K562 (cell line): ENCODE measurements around the gene MDN1. TPM values are rescaled to one million over a fixed set of nuclear protein-coding genes. Genes with fewer than 3 reads are reported as not detected.

ENCODE experiments used
- ATAC-seq: fragments of 200-7000 bp; cut with Tn5 transposase; 3 replicates; pipeline ENCODE4 v1.9.1; 2020; ENCODE audit warnings: moderate library complexity
- BruUV-seq: library from RNA; stranded (reverse); fragments of 400-500 nt; replicated peaks from 2 replicates; lab custom pipeline; 2021; lab: Mats Ljungman, UMichigan
- CTCF ChIA-PET: fragments of 300-600 bp; formaldehyde crosslinking; extraction: SDS; loops from one replicate; lab custom pipeline; 2021; ENCODE audit warnings: low intra/inter-chr PET ratio; lab: Yijun Ruan, JAX
- POLR2A ChIA-PET: fragments of 300-600, 350-650 bp; sonication (Branson Sonifier 250); formaldehyde crosslinking; extraction: SDS; loops from one replicate; lab custom pipeline; 2021; ENCODE audit warnings: antibody characterized with exemption, inconsistent platforms; lab: Yijun Ruan, JAX
- DNase-seq, 4 experiments: peaks; one replicate each; pipeline versions ENCODE4 v3.0.0 to v3.0.0-alpha.2; 2011 to 2018; ENCODE audit warnings: low spot score in 3 of 4, mixed read lengths in 3 of 4; ENCODE audit errors: extremely low read depth in 1 of 4
- FAIRE-seq: peaks from 2 replicates; lab custom pipeline; 2011; peaks lifted over from hg19 to GRCh38; lab: Jason Lieb, UNC
- H2AFZ ChIP-seq: 2 replicates; pipeline ENCODE4 v1.6.0; 2011; ENCODE audit warnings: low read depth, low read length, control low read depth, inconsistent platforms
- H3K27ac ChIP-seq: fragments of 200-600 bp; 3 replicates; pipeline ENCODE4 v1.8.0; 2011; ENCODE audit warnings: low read depth, mild to moderate bottlenecking, control low read depth, inconsistent platforms, low read length, moderate library complexity, mixed read lengths; ENCODE audit errors: extremely low read depth
- H3K27me3 ChIP-seq, 2 experiments: fragments of 300-600 bp in 1 of 2; 2 replicates in 1 of 2; 3 replicates in 1 of 2; pipeline versions ENCODE4 v1.6.0 to v1.8.0; 2011; ENCODE audit warnings: inconsistent platforms in 2 of 2, low read length in 2 of 2, mild to moderate bottlenecking in 1 of 2, mixed read lengths in 1 of 2, moderate library complexity in 1 of 2; ENCODE audit not compliant: control insufficient read depth in 2 of 2, insufficient read depth in 2 of 2
- H3K36me3 ChIP-seq: fragments of 300-600 bp; 3 replicates; pipeline ENCODE4 v1.8.0; 2011; ENCODE audit warnings: mild to moderate bottlenecking, low read length, inconsistent platforms; ENCODE audit not compliant: control insufficient read depth, insufficient read depth
- H3K4me1 ChIP-seq, 2 experiments: fragments of 200-600 bp in 1 of 2; replicated peaks in 1 of 2; 2 replicates in 1 of 2; 3 replicates in 1 of 2; pipeline versions ENCODE4 v1.5.1 to v1.8.0; 2011; ENCODE audit warnings: inconsistent platforms in 2 of 2, low read length in 2 of 2, mild to moderate bottlenecking in 1 of 2, mixed read lengths in 1 of 2, moderate library complexity in 1 of 2; ENCODE audit not compliant: control insufficient read depth in 2 of 2, insufficient read depth in 2 of 2
- H3K4me2 ChIP-seq: 2 replicates; pipeline ENCODE4 v1.6.1; 2011; ENCODE audit warnings: low read length, control low read depth, inconsistent platforms, mixed read lengths; ENCODE audit not compliant: insufficient read depth
- H3K4me3 ChIP-seq: fragments of 200-600 bp; sonication (generic), shearing (Covaris generic); 2 replicates; pipeline ENCODE4 v1.5.1; 2016; ENCODE audit warnings: control low read depth, inconsistent platforms
- H3K79me2 ChIP-seq: fragments of 200-600 bp; 3 replicates; pipeline ENCODE4 v1.8.0; 2011; ENCODE audit warnings: low read length, inconsistent platforms; ENCODE audit not compliant: control insufficient read depth, insufficient read depth
- H3K9ac ChIP-seq, 2 experiments: 2 replicates each; pipeline versions ENCODE4 v1.6.0 to v1.6.1; 2011; ENCODE audit warnings: low read depth in 2 of 2, low read length in 2 of 2, control low read depth in 1 of 2, inconsistent platforms in 1 of 2, mild to moderate bottlenecking in 1 of 2, mixed read lengths in 1 of 2; ENCODE audit not compliant: insufficient read depth in 1 of 2
- H3K9me1 ChIP-seq: one replicate; pipeline ENCODE4 v1.6.0; 2011; ENCODE audit warnings: inconsistent platforms, mild to moderate bottlenecking, low read length, moderate library complexity; ENCODE audit not compliant: control insufficient read depth, insufficient read depth
- H3K9me3 ChIP-seq: replicated peaks from 2 replicates; pipeline ENCODE4 v1.5.1; 2011; ENCODE audit warnings: low read depth, low read length, inconsistent platforms; ENCODE audit not compliant: control insufficient read depth, insufficient read depth
- H4K20me1 ChIP-seq: replicated peaks from 2 replicates; pipeline ENCODE4 v1.6.1; 2011; ENCODE audit warnings: low read length, inconsistent platforms, mixed read lengths; ENCODE audit not compliant: control insufficient read depth, insufficient read depth
- BRCA1 ChIP-seq, 2 experiments: fragments of 450-650 bp in 1 of 2; sonication (generic) in 1 of 2; formaldehyde crosslinking in 1 of 2; IDR thresholded peaks; 2 replicates each; pipeline versions ENCODE4 v1.5.0 to v1.6.1; 2017 to 2020; ENCODE audit warnings: mild to moderate bottlenecking in 1 of 2, missing genetic modification reagents in 1 of 2
- DMBX1 ChIP-seq: fragments of 250-450 bp; sonication (Bioruptor Pico); IDR thresholded peaks from 2 replicates; pipeline ENCODE4 v1.8.0; 2022; ENCODE audit warnings: inconsistent platforms, mild to moderate bottlenecking, moderate library complexity, borderline replicate concordance
- FOXP1 ChIP-seq: sonication (generic); formaldehyde crosslinking; IDR thresholded peaks from 2 replicates; pipeline ENCODE4 v1.8.0; 2022; ENCODE audit warnings: mild to moderate bottlenecking, missing genetic modification reagents
- HDAC3 ChIP-seq: fragments of 450-650 bp; IDR thresholded peaks from 2 replicates; pipeline ENCODE4 v1.6.1; 2018; ENCODE audit warnings: borderline replicate concordance, mild to moderate bottlenecking, moderate library complexity; ENCODE audit not compliant: partially characterized antibody
- JUN ChIP-seq, 2 experiments: sonication (generic) in 1 of 2; formaldehyde crosslinking in 1 of 2; IDR thresholded peaks; 2 replicates each; pipeline versions ENCODE4 v1.6.1 to v1.8.0; 2012 to 2022; ENCODE audit warnings: borderline replicate concordance in 2 of 2, mild to moderate bottlenecking in 2 of 2, improper control_type of control experiment in 1 of 2, low read depth in 1 of 2, low read length in 1 of 2, missing genetic modification reagents in 1 of 2
- MYNN ChIP-seq, 2 experiments: sonication (generic); formaldehyde crosslinking in 1 of 2; IDR thresholded peaks; 2 replicates each; pipeline versions ENCODE4 v1.5.0 to v1.6.1; 2016 to 2020; ENCODE audit warnings: antibody characterized with exemption in 1 of 2, missing genetic modification reagents in 1 of 2
- NFXL1 ChIP-seq: fragments of 450-650 bp; formaldehyde crosslinking; IDR thresholded peaks from 2 replicates; pipeline ENCODE4 v1.4.0; 2021; ENCODE audit warnings: mild to moderate bottlenecking
- NR1H2 ChIP-seq: sonication (generic); formaldehyde crosslinking; IDR thresholded peaks from 2 replicates; pipeline ENCODE4 v1.4.0; 2020; ENCODE audit warnings: mild to moderate bottlenecking, missing genetic modification reagents
- PHB ChIP-seq: fragments of 250-450 bp; sonication (Bioruptor Pico); IDR thresholded peaks from 2 replicates; pipeline ENCODE4 v1.5.0; 2021
- RBM25 ChIP-seq: fragments of 200-400 bp; formaldehyde crosslinking; IDR thresholded peaks from 2 replicates; pipeline ENCODE4 v1.6.1; 2018; ENCODE audit warnings: low read length, low read depth, moderate library complexity; ENCODE audit not compliant: severe bottlenecking
- SMAD2 ChIP-seq: fragments of 150-350 bp; IDR thresholded peaks from 2 replicates; pipeline ENCODE4 v1.6.1; 2014; ENCODE audit warnings: low read depth, mild to moderate bottlenecking, low read length
- TFAM ChIP-seq: fragments of 250-450 bp; sonication (Bioruptor Pico); conservative IDR thresholded peaks from 2 replicates; pipeline ENCODE4 v1.5.0; 2021; ENCODE audit warnings: mild to moderate bottlenecking, moderate library complexity
- TSC22D4 ChIP-seq: fragments of 450-650 bp; IDR thresholded peaks from 2 replicates; pipeline ENCODE4 v1.6.1; 2016; ENCODE audit warnings: missing genetic modification characterization, missing biosample characterization, control low read depth
- XRCC5 ChIP-seq: fragments of 200-400 bp; formaldehyde crosslinking; IDR thresholded peaks from 2 replicates; pipeline ENCODE4 v1.6.1; 2017; ENCODE audit warnings: low read depth, mild to moderate bottlenecking, low read length
- ZFPM2 ChIP-seq: fragments of 250-450 bp; sonication (Bioruptor Pico); IDR thresholded peaks from 2 replicates; pipeline ENCODE4 v1.5.1; 2022; ENCODE audit warnings: mild to moderate bottlenecking
- ZNF121 ChIP-seq: sonication (generic); formaldehyde crosslinking; conservative IDR thresholded peaks from 2 replicates; pipeline ENCODE4 v1.8.0; 2022; ENCODE audit warnings: missing genetic modification reagents
- ZNF124 ChIP-seq: sonication (generic); formaldehyde crosslinking; IDR thresholded peaks from 2 replicates; pipeline ENCODE4 v1.8.1; 2022; ENCODE audit warnings: missing genetic modification reagents
- ZNF311 ChIP-seq: fragments of 250-450 bp; sonication (Bioruptor Pico); IDR thresholded peaks from 2 replicates; pipeline ENCODE4 v1.4.0; 2020; ENCODE audit warnings: mild to moderate bottlenecking, moderate library complexity
- WGBS: fragments of 100-300 bp; shearing (Covaris generic); methylation state at CpG from one replicate; pipeline ENCODE4 v1.1.6; 2016; ENCODE audit warnings: low coverage, mixed read lengths; ENCODE audit not compliant: insufficient coverage; ENCODE audit errors: missing lambda C conversion rate; 5-methylcytosine and 5-hydroxymethylcytosine counted together
- in situ Hi-C: fragments of 300-500 bp; cut with MboI; formaldehyde crosslinking; loops from 4 replicates; pipeline ENCODE4 v1.15.0; 2018; ENCODE audit warnings: inconsistent platforms, mixed read lengths
- intact Hi-C: fragments of 100-400 bp; cut with micrococcal nuclease; formaldehyde crosslinking; loops from 2 replicates; pipeline ENCODE4 v1.14.2; 2022
- polyA plus RNA-seq, 8 experiments: library from polyadenylated mRNA; depleted of rRNA in 4 of 8; stranded (reverse) in 5 of 8; unstranded in 3 of 8; fragments of >200 nt; fragmentation: Nextera tagmentation in 2 of 8; fragmentation: Illumina TruSeq in 1 of 8; extraction: Ambion mirVana in 2 of 8; extraction: Trizol in 1 of 8; gene quantifications; 2 replicates each; pipeline versions ENCODE4 v1.2.1 to v1.2.3, GENCODE V29; 2011 to 2014; ENCODE audit warnings: inconsistent platforms in 1 of 8, missing spikeins in 1 of 8
- total RNA-seq, 7 experiments: library from RNA; depleted of rRNA in 6 of 7; stranded (reverse); fragments of >200 nt in 6 of 7; fragmentation: Illumina TruSeq in 2 of 7; extraction: Trizol in 2 of 7; gene quantifications; 2 replicates each; pipeline versions ENCODE4 v1.2.1 to v1.2.3, GENCODE V29; 2011 to 2021; ENCODE audit warnings: low replicate concordance in 1 of 7
- TF ChIP-seq, protein P1 (sequence below), 3 experiments: IDR thresholded peaks in 2 of 3; conservative IDR thresholded peaks in 1 of 3; 2 replicates each; pipeline ENCODE4 v1.5.1; 2011 to 2012; ENCODE audit warnings: low read length in 3 of 3, mild to moderate bottlenecking in 3 of 3, control low read depth in 2 of 3, improper control_type of control experiment in 1 of 3, inconsistent platforms in 1 of 3, low read depth in 1 of 3, mixed read lengths in 1 of 3, moderate library complexity in 1 of 3; ENCODE audit not compliant: insufficient read depth in 2 of 3

The MDN1 gene
- total and polyA plus RNA-seq, 9 of the 15 experiments (the other 6 are each of a cell fraction or from before 2014, with no cell fraction given) = 25.6 to 93.6 (median 43.0) TPM

DNA sequence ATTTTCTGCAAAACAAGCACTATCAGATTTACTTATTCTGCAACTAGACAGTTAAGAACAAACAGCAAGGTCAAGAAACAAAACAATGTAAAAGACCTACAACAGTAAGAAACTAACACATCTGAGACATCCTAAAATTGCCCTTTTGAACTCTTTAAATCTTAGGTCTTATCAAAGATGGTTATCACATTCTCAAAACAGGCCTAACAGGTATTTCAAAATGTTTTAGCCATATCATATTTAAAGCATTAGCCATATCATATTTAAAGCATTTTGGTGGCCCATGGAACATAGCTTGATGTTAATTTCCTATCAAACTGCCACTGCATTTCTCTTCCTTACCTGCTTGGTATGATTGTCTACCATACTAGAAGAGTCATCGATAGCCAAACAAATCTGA is 169.9 kb downstream of the MDN1 start:
- CTCF ChIA-PET = no interaction called here
- Histone ChIP-seq H3K9me3 (no peaks in the 10 kb centered on the region), H2AFZ (no peak overlapping the region), H3K27ac (no peak overlapping the region), H3K9ac (no peak overlapping the region), H3K9me1 (no peaks in the 10 kb centered on the region), H3K79me2 (no peaks in the 10 kb centered on the region), H3K36me3 (peaks cover 93% of the 10 kb centered on the region), H3K27me3 (no peaks in the 10 kb centered on the region), H3K4me1 (no peaks in the 10 kb centered on the region), H3K4me3 (no peak overlapping the region), H4K20me1 (no peaks in the 10 kb centered on the region; the same call in 1 of the 2 replicates), H3K4me2 (no peak overlapping the region)
- POLR2A ChIA-PET = interaction anchor here (0.6 to 4.2 kb wide), 2 partner anchors 11 to 35 kb away, joined by 3 to 15 read pairs; partner anchors contain the start of gene LYRM2
- no TSS peak for BruUV-seq
- DNase-seq (no peak), FAIRE-seq (no peak), ATAC-seq (no peak)
- intact Hi-C loops (no loop called here), in situ Hi-C loops (no loop called here)
- no peak for TF ChIP-seq RBM25
- no peak for TF ChIP-seq DMBX1 (CRISPR knock-in tag)
- TF ChIP-seq FOXP1 = no peak
- TF ChIP-seq PHB (CRISPR knock-in tag) = no peak
- no peak for TF ChIP-seq ZNF121
- TF ChIP-seq BRCA1 (IDR thresholded peaks at IDR 0.05) = no peak
- no peak for TF ChIP-seq BRCA1 (CRISPR knock-in tag; IDR thresholded peaks at IDR 0.05)
- TF ChIP-seq, protein P1, sequence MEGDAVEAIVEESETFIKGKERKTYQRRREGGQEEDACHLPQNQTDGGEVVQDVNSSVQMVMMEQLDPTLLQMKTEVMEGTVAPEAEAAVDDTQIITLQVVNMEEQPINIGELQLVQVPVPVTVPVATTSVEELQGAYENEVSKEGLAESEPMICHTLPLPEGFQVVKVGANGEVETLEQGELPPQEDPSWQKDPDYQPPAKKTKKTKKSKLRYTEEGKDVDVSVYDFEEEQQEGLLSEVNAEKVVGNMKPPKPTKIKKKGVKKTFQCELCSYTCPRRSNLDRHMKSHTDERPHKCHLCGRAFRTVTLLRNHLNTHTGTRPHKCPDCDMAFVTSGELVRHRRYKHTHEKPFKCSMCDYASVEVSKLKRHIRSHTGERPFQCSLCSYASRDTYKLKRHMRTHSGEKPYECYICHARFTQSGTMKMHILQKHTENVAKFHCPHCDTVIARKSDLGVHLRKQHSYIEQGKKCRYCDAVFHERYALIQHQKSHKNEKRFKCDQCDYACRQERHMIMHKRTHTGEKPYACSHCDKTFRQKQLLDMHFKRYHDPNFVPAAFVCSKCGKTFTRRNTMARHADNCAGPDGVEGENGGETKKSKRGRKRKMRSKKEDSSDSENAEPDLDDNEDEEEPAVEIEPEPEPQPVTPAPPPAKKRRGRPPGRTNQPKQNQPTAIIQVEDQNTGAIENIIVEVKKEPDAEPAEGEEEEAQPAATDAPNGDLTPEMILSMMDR (IDR thresholded peaks at IDR 0.05 in 2 of 3, conservative IDR thresholded peaks at IDR 0.05 in 1 of 3; ENCODE audit: insufficient read depth in 2 of 3, low read depth in 1 of 3, low read length in 3 of 3) = no peak
- TF ChIP-seq TFAM (CRISPR knock-in tag) = no peak
- TF ChIP-seq ZFPM2 (CRISPR knock-in tag) = no peak
- no peak for TF ChIP-seq ZNF124 (CRISPR knock-in tag)
- TF ChIP-seq HDAC3 = no peak
- no peak for TF ChIP-seq NR1H2 (CRISPR knock-in tag)
- no peak for TF ChIP-seq TSC22D4 (tag)
- TF ChIP-seq JUN (IDR thresholded peaks at IDR 0.05; ENCODE audit: borderline replicate concordance, low read depth, low read length) = no peak
- no peak for TF ChIP-seq JUN (CRISPR knock-in tag; IDR thresholded peaks at IDR 0.05; ENCODE audit: borderline replicate concordance)
- TF ChIP-seq XRCC5 = no peak
- TF ChIP-seq SMAD2 = no peak
- TF ChIP-seq NFXL1 (CRISPR knock-in tag) = no peak
- TF ChIP-seq MYNN (IDR thresholded peaks at IDR 0.05) = no peak
- TF ChIP-seq MYNN (CRISPR knock-in tag; IDR thresholded peaks at IDR 0.05) = no peak
- no peak for TF ChIP-seq ZNF311 (CRISPR knock-in tag)
- WGBS = 100% methylated on average over 1 of the region's 1 CpG
